HEK293 (cell line): ENCODE measurements around the gene RGS12.

Source experiments
- CTCF ChIA-PET: fragments of 350-600 bp; formaldehyde crosslinking; extraction: SDS; loops from one replicate; lab custom pipeline; 2021; ENCODE audit warnings: antibody characterized with exemption; lab: Yijun Ruan, JAX
- POLR2A ChIA-PET: fragments of 300-600 bp; formaldehyde crosslinking; extraction: SDS; loops from one replicate; lab custom pipeline; 2020; ENCODE audit warnings: antibody characterized with exemption, inconsistent platforms; lab: Yijun Ruan, JAX
- H3K27ac ChIP-seq: fragments of 200-500 bp; sonication (Bioruptor generic); 2 replicates; pipeline ENCODE4 v1.5.1; 2014; ENCODE audit warnings: low read depth, low read length, control low read depth, inconsistent platforms; ENCODE audit errors: extremely low read depth
- H3K36me3 ChIP-seq, 2 experiments: fragments of 200-500 bp in 1 of 2; sonication (Bioruptor generic) in 1 of 2; 1 replicate in 1 of 2; 2 replicates in 1 of 2; pipeline ENCODE4 v1.5.1; 2014 to 2017; ENCODE audit warnings: inconsistent platforms in 2 of 2, low read length in 2 of 2; ENCODE audit not compliant: control insufficient read depth in 2 of 2, insufficient read depth in 1 of 2
- H3K4me1 ChIP-seq: fragments of 200-500 bp; sonication (Bioruptor generic); 2 replicates; pipeline ENCODE4 v1.5.1; 2014; ENCODE audit warnings: mild to moderate bottlenecking, low read length, inconsistent platforms; ENCODE audit not compliant: control insufficient read depth, insufficient read depth
- H3K4me3 ChIP-seq: 2 replicates; pipeline ENCODE4 v1.5.1; 2011; ENCODE audit warnings: low read depth, mild to moderate bottlenecking, control low read depth, low read length, moderate library complexity
- H3K9me3 ChIP-seq: fragments of 200-500 bp; sonication (Bioruptor generic); 2 replicates; pipeline ENCODE4 v1.5.1; 2014; ENCODE audit warnings: low read depth, low read length, inconsistent platforms; ENCODE audit not compliant: control insufficient read depth, insufficient read depth
- EGR2 ChIP-seq: fragments of 450-650 bp; formaldehyde crosslinking; IDR thresholded peaks from 2 replicates; pipeline ENCODE4 v1.5.1; 2016; ENCODE audit warnings: low read depth, missing biosample characterization, missing genetic modification characterization
- GFI1B ChIP-seq: fragments of 450-650 bp; formaldehyde crosslinking; IDR thresholded peaks from 2 replicates; pipeline ENCODE4 v1.5.1; 2016; ENCODE audit warnings: missing biosample characterization, missing genetic modification characterization
- OSR2 ChIP-seq: fragments of 450-650 bp; formaldehyde crosslinking; IDR thresholded peaks from 2 replicates; pipeline ENCODE4 v1.5.1; 2016; ENCODE audit warnings: missing biosample characterization, missing genetic modification characterization
- OVOL3 ChIP-seq: fragments of 450-650 bp; formaldehyde crosslinking; IDR thresholded peaks from 2 replicates; pipeline ENCODE4 v1.5.1; 2016; ENCODE audit warnings: missing biosample characterization, missing genetic modification characterization
- REPIN1 ChIP-seq: fragments of 450-650 bp; formaldehyde crosslinking; IDR thresholded peaks from 2 replicates; pipeline ENCODE4 v1.5.1; 2017; ENCODE audit warnings: missing biosample characterization, missing genetic modification characterization, low read depth
- ZFHX2 ChIP-seq: fragments of 450-650 bp; formaldehyde crosslinking; conservative IDR thresholded peaks from 2 replicates; pipeline ENCODE4 v1.5.1; 2016; ENCODE audit warnings: missing biosample characterization, missing genetic modification characterization
- ZFP3 ChIP-seq: fragments of 450-650 bp; formaldehyde crosslinking; IDR thresholded peaks from 2 replicates; pipeline ENCODE4 v1.5.1; 2016; ENCODE audit warnings: low read depth, missing biosample characterization, missing genetic modification characterization
- ZFP41 ChIP-seq: fragments of 450-650 bp; formaldehyde crosslinking; IDR thresholded peaks from 2 replicates; pipeline ENCODE4 v1.5.1; 2016; ENCODE audit warnings: missing biosample characterization, missing genetic modification characterization, borderline replicate concordance
- ZNF10 ChIP-seq: fragments of 450-650 bp; formaldehyde crosslinking; IDR thresholded peaks from 2 replicates; pipeline ENCODE4 v1.5.1; 2017; ENCODE audit warnings: missing biosample characterization, missing genetic modification characterization
- ZNF18 ChIP-seq: fragments of 450-650 bp; formaldehyde crosslinking; IDR thresholded peaks from 2 replicates; pipeline ENCODE4 v1.5.1; 2016; ENCODE audit warnings: missing biosample characterization, missing genetic modification characterization
- ZNF214 ChIP-seq: fragments of 450-650 bp; formaldehyde crosslinking; IDR thresholded peaks from 2 replicates; pipeline ENCODE4 v1.5.1; 2017; ENCODE audit warnings: missing biosample characterization, mild to moderate bottlenecking, missing genetic modification characterization, borderline replicate concordance
- ZNF354C ChIP-seq: fragments of 450-650 bp; formaldehyde crosslinking; IDR thresholded peaks from 2 replicates; pipeline ENCODE4 v1.5.1; 2016; ENCODE audit warnings: missing biosample characterization, missing genetic modification characterization, low read depth, borderline replicate concordance
- ZNF571 ChIP-seq: fragments of 450-650 bp; formaldehyde crosslinking; IDR thresholded peaks from 2 replicates; pipeline ENCODE4 v1.5.0; 2017; ENCODE audit warnings: missing biosample characterization, missing genetic modification characterization
- ZSCAN30 ChIP-seq: fragments of 450-650 bp; IDR thresholded peaks from 2 replicates; pipeline ENCODE4 v1.5.1; 2018; ENCODE audit warnings: missing biosample characterization, mild to moderate bottlenecking, missing genetic modification characterization, moderate library complexity
- TF ChIP-seq, protein P1 (sequence below): fragments of 450-650 bp; formaldehyde crosslinking; IDR thresholded peaks from 2 replicates; pipeline ENCODE4 v1.5.1; 2016; ENCODE audit warnings: missing biosample characterization, missing genetic modification characterization
- TF ChIP-seq, protein P2 (sequence below): fragments of 450-650 bp; formaldehyde crosslinking; optimal IDR thresholded peaks from 2 replicates; pipeline ENCODE3; 2016; ENCODE audit warnings: missing biosample characterization, mild to moderate bottlenecking, missing genetic modification characterization
- TF ChIP-seq, protein P3 (sequence below): fragments of 450-650 bp; formaldehyde crosslinking; IDR thresholded peaks from 2 replicates; pipeline ENCODE4 v1.5.1; 2016; ENCODE audit warnings: missing biosample characterization, missing genetic modification characterization

Gene RGS12

DNA sequence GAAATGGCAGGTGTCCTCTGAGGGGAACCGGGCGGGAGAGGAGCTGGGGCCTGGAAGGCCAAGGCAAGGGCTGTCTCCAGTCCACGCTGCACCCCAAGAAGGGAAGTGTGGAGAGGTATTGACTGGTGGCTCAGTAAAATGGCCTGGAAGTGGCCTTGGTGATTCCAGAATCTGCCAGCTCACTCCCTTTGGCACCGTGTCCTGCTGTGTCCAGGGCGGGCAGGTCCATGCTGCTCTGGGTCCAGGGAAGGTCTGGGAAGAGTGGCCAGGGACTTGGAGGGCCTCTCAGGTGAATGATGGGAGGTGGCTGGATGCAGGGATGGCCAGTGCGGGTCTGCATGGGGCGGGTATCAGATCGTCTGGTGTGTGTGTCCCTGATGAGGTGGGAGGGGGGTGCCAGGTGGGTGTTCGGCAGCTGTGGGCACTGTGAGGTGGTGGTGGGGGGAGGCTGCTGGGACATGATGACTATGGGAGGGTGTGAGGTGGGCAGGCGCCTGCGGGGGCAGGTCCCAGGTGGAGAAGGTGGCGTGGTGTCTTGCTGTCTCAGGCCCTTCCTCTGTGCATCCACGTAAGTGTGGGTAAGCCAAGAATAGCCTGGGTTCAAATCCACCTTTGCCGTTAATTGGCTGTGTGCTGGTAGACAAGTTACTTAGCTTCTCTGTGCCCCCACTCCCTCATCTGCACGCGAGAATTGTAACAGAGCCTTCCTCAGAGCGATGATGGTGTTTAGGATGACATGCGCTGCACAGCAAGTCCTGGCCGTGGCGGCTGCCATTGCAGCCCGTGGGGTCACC is 17.7 kb downstream of the RGS12 start:
- no peak for TF ChIP-seq ZNF354C (tag by site-specific recombination)
- peak; percentile 57 for TF ChIP-seq EGR2 (tag by site-specific recombination)
- peak; percentile 17; the same call in 1 of the 2 replicates for TF ChIP-seq ZFHX2 (tag by site-specific recombination)
- TF ChIP-seq, all 188 proteins: peak for 2
- no peak overlapping the region for H3K4me3 ChIP-seq
- no peaks in the 10 kb centered on the region for H3K36me3 ChIP-seq
- POLR2A ChIA-PET, result no interaction called here
- H3K9me3 ChIP-seq, result no peaks in the 10 kb centered on the region
- H3K4me1 ChIP-seq, result no peaks in the 10 kb centered on the region
- H3K27ac ChIP-seq, result no peak overlapping the region
- CTCF ChIA-PET, result no interaction called here

GRCh38 chr4:3311095-3311372 is 18.2 kb downstream of the RGS12 start:
- H3K4me3 ChIP-seq, result no peak overlapping the region
- no peaks in the 10 kb centered on the region for H3K9me3 ChIP-seq
- no peak for TF ChIP-seq ZSCAN30 (tag by site-specific recombination)
- POLR2A ChIA-PET, result no interaction called here
- H3K4me1 ChIP-seq, result no peaks in the 10 kb centered on the region
- CTCF ChIA-PET, result no interaction called here
- peaks cover 0 to 2% of the 10 kb centered on the region in 2 experiments; a peak in 1 of 3 replicates for H3K36me3 ChIP-seq
- H3K27ac ChIP-seq, result no peak overlapping the region

- Histone ChIP-seq H3K4me1 (no peaks in the 10 kb centered on the region), H3K4me3 (no peak overlapping the region), H3K36me3 (peaks cover 0 to 8% of the 10 kb centered on the region in 2 experiments; a peak in 1 of 3 replicates), H3K9me3 (no peaks in the 10 kb centered on the region), H3K27ac (no peak overlapping the region)
- ChIA-PET CTCF (interaction anchor here (0.6 kb wide), 1 partner anchor 8 kb away, joined by 5 read pairs; no protein-coding TSS in a partner anchor), POLR2A (no interaction called here)
- TF ChIP-seq ZFP41 (tag by site-specific recombination), result no peak
- TF ChIP-seq OVOL3 (tag by site-specific recombination), result no peak
- TF ChIP-seq ZNF214 (tag by site-specific recombination), result no peak
- TF ChIP-seq ZNF10, result no peak
- no peak for TF ChIP-seq REPIN1 (tag by site-specific recombination)
- no peak for TF ChIP-seq GFI1B (tag by site-specific recombination)
- TF ChIP-seq, protein P1, sequence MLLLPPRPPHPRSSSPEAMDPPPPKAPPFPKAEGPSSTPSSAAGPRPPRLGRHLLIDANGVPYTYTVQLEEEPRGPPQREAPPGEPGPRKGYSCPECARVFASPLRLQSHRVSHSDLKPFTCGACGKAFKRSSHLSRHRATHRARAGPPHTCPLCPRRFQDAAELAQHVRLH (tag by site-specific recombination), result no peak
- TF ChIP-seq ZNF18 (tag by site-specific recombination), result no peak
- TF ChIP-seq OSR2 (tag by site-specific recombination), result no peak
- TF ChIP-seq, protein P2, sequence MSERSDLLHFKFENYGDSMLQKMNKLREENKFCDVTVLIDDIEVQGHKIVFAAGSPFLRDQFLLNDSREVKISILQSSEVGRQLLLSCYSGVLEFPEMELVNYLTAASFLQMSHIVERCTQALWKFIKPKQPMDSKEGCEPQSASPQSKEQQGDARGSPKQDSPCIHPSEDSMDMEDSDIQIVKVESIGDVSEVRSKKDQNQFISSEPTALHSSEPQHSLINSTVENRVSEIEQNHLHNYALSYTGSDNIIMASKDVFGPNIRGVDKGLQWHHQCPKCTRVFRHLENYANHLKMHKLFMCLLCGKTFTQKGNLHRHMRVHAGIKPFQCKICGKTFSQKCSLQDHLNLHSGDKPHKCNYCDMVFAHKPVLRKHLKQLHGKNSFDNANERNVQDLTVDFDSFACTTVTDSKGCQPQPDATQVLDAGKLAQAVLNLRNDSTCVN, result no peak
- TF ChIP-seq, protein P3, sequence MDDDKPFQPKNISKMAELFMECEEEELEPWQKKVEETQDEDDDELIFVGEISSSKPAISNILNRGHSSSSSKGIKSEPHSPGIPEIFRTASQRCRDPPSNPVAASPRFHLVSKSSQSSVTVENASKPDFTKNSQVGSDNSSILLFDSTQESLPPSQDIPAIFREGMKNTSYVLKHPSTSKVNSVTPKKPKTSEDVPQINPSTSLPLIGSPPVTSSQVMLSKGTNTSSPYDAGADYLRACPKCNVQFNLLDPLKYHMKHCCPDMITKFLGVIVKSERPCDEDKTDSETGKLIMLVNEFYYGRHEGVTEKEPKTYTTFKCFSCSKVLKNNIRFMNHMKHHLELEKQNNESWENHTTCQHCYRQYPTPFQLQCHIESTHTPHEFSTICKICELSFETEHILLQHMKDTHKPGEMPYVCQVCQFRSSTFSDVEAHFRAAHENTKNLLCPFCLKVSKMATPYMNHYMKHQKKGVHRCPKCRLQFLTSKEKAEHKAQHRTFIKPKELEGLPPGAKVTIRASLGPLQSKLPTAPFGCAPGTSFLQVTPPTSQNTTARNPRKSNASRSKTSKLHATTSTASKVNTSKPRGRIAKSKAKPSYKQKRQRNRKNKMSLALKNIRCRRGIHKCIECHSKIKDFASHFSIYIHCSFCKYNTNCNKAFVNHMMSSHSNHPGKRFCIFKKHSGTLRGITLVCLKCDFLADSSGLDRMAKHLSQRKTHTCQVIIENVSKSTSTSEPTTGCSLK, result no peak
- no peak for TF ChIP-seq ZNF571 (tag by site-specific recombination)
- no peak for TF ChIP-seq ZFP3 (tag by site-specific recombination)
Measured at GRCh38 chr4:3311489-3312171, 18.8 kb downstream of the RGS12 start.
